Measurements from ENCODE around the gene RALGAPA2.

The RALGAPA2 gene

DNA sequence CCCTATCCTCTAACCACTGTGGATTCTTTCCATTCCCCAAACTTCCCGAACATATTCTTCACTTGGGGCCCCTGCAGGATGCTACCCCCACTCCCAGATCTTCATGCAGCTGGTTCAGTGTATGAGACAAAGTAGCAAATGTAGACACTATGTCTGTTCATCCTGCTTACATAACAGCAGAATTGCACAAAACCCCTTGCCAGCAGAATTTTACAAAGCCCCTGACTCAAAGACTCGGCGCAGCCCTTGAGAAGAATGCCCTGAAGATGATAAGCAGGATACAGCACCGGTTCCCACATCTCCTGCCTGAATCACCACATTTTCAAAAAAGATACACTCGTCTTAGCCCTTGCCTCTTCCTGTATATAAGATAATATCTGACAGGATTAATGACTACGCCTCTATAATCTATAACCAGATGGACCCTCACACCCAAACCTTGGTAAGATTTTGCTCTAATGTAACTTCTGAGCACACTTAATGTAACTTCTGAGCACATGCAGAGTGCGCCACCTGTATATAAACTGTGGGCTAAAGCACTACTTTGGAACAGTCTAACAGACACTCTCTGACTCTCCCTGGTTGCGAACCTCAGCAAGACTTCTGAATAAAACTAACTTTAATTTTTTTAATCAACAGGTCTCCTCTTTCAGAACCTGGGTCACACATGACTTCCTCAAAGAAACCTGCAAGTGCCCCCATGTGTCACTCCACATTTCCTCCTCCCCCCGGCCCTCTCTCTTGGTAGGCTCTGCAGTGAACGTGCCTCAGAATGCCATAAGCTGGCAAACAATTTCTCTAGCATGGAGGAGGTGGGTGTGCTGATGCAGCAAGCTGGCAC, 28.7 kb downstream of the RALGAPA2 start:
- Histone ChIP-seq H3K4me3 (ENCODE audit: low read depth, low read length) (no peak overlapping the region), H3K36me3 (ENCODE audit: control insufficient read depth, insufficient read depth, low read length) (no peaks in the 10 kb centered on the region), H3K27ac (ENCODE audit: low read depth, low read length) (no peak overlapping the region)

DNA sequence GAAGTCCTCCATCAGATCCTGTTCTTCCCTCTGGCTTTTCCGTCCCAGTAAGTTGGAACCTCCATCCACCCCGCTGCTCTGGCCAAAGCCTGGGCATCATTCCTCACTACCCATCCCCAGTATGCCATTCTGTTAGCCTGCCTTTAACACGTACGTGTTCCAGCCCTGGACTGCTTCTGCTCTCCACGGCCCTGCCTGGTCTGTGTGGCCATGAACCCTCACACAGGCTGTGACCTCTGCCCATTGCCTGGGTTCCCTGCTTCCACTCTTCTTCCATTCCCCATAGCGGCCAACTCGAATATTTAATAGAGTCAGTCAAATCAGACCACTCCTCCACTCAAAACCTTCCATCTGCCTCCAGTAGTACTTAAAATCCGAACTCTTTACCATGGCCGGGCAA, 29.4 kb downstream of the RALGAPA2 start:
- Histone ChIP-seq H3K27me3 (ENCODE audit: control insufficient read depth, insufficient read depth, low read length) (no peaks in the 10 kb centered on the region), H3K4me1 (ENCODE audit: control insufficient read depth, insufficient read depth, low read length) (peaks cover 9% of the 10 kb centered on the region; the same call in 1 of the 2 replicates), H3K9ac (ENCODE audit: low read length) (no peak overlapping the region), H3K4me3 (ENCODE audit: low read depth, low read length) (no peak overlapping the region), H3K27ac (ENCODE audit: low read depth, low read length) (no peak overlapping the region), H3K36me3 (ENCODE audit: control insufficient read depth, insufficient read depth, low read length) (no peaks in the 10 kb centered on the region), H3K9me3 (ENCODE audit: control insufficient read depth, insufficient read depth, low read depth, low read length) (no peaks in the 10 kb centered on the region)

More for the DNA sequence above, 28.7 kb downstream of the RALGAPA2 start:
- Histone ChIP-seq H3K4me1 (ENCODE audit: control insufficient read depth, insufficient read depth, low read length) (peaks cover 9% of the 10 kb centered on the region; the same call in 1 of the 2 replicates), H3K27me3 (ENCODE audit: control insufficient read depth, insufficient read depth, low read length) (no peaks in the 10 kb centered on the region), H3K9ac (ENCODE audit: low read length) (no peak overlapping the region), H3K9me3 (ENCODE audit: control insufficient read depth, insufficient read depth, low read depth, low read length) (no peaks in the 10 kb centered on the region)

DNA sequence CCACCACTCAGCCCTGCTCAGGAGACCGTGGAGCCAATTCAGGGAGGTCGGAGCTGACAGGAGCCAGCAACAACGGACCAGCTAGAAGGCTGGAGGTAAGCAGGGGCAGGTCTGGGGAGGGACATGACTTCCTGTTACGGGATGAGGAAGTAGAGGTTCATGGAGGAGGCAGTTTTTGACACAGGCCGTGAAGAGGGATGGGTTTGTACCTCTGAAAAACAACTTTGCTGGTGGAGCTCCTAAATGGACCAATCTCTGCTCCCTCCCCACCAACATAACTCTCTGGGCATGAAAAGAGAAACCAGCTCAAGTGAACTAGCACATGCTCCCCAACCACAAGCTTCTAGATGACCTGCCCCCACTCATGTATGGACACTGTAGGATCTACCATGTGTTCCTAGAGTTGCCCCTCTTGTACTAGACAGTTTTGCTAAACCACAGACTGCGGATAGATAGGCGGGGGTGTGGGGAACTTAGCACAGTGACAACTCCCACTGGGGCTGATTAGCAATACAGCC, 31.4 kb downstream of the RALGAPA2 start:
- H3K36me3 ChIP-seq (ENCODE audit: control insufficient read depth, insufficient read depth, low read length): no peaks in the 10 kb centered on the region
- no peaks in the 10 kb centered on the region for H3K27me3 ChIP-seq (ENCODE audit: control insufficient read depth, insufficient read depth, low read length)
- H3K4me1 ChIP-seq (ENCODE audit: control insufficient read depth, insufficient read depth, low read length): peaks cover 9% of the 10 kb centered on the region; the same call in 1 of the 2 replicates
- no peak overlapping the region for H3K9ac ChIP-seq (ENCODE audit: low read length)
- no peak overlapping the region for H3K4me3 ChIP-seq (ENCODE audit: low read depth, low read length)
- no peaks in the 10 kb centered on the region for H3K9me3 ChIP-seq (ENCODE audit: control insufficient read depth, insufficient read depth, low read depth, low read length)
- H3K27ac ChIP-seq (ENCODE audit: low read depth, low read length): no peak overlapping the region

DNA sequence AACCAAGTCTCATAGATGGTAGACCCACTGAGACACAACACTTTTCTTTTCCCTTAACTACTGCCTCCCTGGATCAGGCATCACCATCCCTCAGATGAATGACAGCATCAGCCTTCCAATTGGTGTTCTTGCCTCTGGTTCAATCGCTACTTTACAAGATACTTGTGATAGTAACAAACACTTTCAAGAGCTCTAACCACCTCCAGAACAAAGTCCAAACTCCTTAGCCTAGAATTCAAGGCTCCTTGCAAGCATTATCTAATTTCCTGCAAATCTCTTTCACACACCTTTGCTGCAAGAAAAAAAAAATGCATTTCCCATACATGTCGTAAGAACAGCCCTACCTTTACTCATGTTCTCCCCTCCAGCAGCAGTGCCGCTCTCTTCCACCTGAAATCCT, 33.1 kb downstream of the RALGAPA2 start:
- H3K27me3 ChIP-seq (ENCODE audit: control insufficient read depth, insufficient read depth, low read length): no peaks in the 10 kb centered on the region
- H3K4me3 ChIP-seq (ENCODE audit: low read depth, low read length): no peak overlapping the region
- H3K9ac ChIP-seq (ENCODE audit: low read length): no peak overlapping the region
- peaks cover 9% of the 10 kb centered on the region; the same call in 1 of the 2 replicates for H3K4me1 ChIP-seq (ENCODE audit: control insufficient read depth, insufficient read depth, low read length)
- no peak overlapping the region for H3K27ac ChIP-seq (ENCODE audit: low read depth, low read length)
- no peaks in the 10 kb centered on the region for H3K9me3 ChIP-seq (ENCODE audit: control insufficient read depth, insufficient read depth, low read depth, low read length)
- H3K36me3 ChIP-seq (ENCODE audit: control insufficient read depth, insufficient read depth, low read length): no peaks in the 10 kb centered on the region

DNA sequence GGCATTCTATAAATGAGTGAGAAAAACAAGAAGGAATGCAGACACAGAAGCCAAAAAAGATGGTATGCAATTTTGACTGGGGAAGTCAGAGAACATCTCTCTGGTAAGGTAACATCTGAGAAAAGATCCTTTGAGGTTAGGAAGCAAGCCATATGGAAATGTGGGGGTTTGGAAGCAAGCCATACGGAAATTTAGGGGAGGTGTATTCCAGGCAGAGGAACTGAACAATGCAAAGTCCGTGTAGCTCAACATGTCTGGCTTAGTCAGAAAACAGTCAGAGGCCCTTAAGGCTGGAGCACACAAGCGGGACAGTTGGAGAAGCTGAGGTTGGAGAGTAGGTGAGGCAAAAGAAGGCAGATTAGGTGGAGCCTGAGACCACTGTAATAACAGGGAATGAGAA, 35.3 kb downstream of the RALGAPA2 start:
- H3K9ac ChIP-seq (ENCODE audit: low read length): no peak overlapping the region
- H3K4me1 ChIP-seq (ENCODE audit: control insufficient read depth, insufficient read depth, low read length): peaks cover 9% of the 10 kb centered on the region; the same call in 1 of the 2 replicates
- no peak overlapping the region for H3K27ac ChIP-seq (ENCODE audit: low read depth, low read length)
- no peak overlapping the region for H3K4me3 ChIP-seq (ENCODE audit: low read depth, low read length)
- H3K36me3 ChIP-seq (ENCODE audit: control insufficient read depth, insufficient read depth, low read length): no peaks in the 10 kb centered on the region
- no peaks in the 10 kb centered on the region for H3K27me3 ChIP-seq (ENCODE audit: control insufficient read depth, insufficient read depth, low read length)
- H3K9me3 ChIP-seq (ENCODE audit: control insufficient read depth, insufficient read depth, low read depth, low read length): no peaks in the 10 kb centered on the region

- no peaks in the 10 kb centered on the region for H3K36me3 ChIP-seq (ENCODE audit: control insufficient read depth, insufficient read depth, low read length)
- H3K27me3 ChIP-seq (ENCODE audit: control insufficient read depth, insufficient read depth, low read length): no peaks in the 10 kb centered on the region
- H3K4me1 ChIP-seq (ENCODE audit: control insufficient read depth, insufficient read depth, low read length): peaks cover 19% of the 10 kb centered on the region
- H3K9ac ChIP-seq (ENCODE audit: low read length): no peak overlapping the region
- no peaks in the 10 kb centered on the region for H3K9me3 ChIP-seq (ENCODE audit: control insufficient read depth, insufficient read depth, low read depth, low read length)
- H3K27ac ChIP-seq (ENCODE audit: low read depth, low read length): no peak overlapping the region
- no peak overlapping the region for H3K4me3 ChIP-seq (ENCODE audit: low read depth, low read length)
Measured at GRCh38 chr20:20668639-20669038, 43.8 kb downstream of the RALGAPA2 start.

- no peak overlapping the region for H3K27ac ChIP-seq (ENCODE audit: low read depth, low read length)
- peaks cover 19% of the 10 kb centered on the region for H3K4me1 ChIP-seq (ENCODE audit: control insufficient read depth, insufficient read depth, low read length)
- no peak overlapping the region for H3K4me3 ChIP-seq (ENCODE audit: low read depth, low read length)
- no peak overlapping the region for H3K9ac ChIP-seq (ENCODE audit: low read length)
- no peaks in the 10 kb centered on the region for H3K9me3 ChIP-seq (ENCODE audit: control insufficient read depth, insufficient read depth, low read depth, low read length)
- H3K27me3 ChIP-seq (ENCODE audit: control insufficient read depth, insufficient read depth, low read length): no peaks in the 10 kb centered on the region
- no peaks in the 10 kb centered on the region for H3K36me3 ChIP-seq (ENCODE audit: control insufficient read depth, insufficient read depth, low read length)
Measured at GRCh38 chr20:20666359-20666758, 46.1 kb downstream of the RALGAPA2 start.

DNA sequence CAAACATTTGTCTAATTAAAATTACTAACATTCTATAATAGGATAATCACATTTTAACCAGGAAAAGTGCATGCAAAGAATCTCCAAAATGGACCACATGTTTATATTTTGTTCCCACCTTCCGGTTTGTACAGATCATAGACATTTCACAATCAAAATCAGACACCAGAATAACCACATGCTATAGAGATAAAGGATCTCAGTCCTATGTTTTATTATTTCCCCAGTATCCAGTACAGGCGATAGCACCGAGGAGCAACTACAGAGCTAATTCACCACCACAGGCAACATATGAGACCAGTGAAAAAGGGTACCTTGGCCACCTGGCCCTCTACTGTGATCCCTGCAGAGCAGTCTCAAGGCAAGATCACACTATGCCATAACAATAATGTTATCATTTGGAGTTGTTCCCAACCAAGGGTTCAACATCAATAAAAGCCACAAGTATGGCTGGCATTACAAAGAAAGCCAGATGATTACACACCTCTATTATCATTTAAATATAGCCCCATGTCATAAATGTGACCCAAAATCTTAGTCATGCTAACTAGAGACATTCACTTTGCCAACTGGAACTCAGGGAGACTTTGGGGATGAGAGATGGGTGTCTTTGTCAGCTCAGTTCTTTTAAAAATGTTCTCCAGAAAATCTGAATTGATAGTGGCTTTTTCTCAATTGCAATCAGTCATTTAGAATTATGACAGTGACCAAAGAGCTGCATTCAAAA, 46.7 kb downstream of the RALGAPA2 start:
- no peaks in the 10 kb centered on the region for H3K36me3 ChIP-seq (ENCODE audit: control insufficient read depth, insufficient read depth, low read length)
- H3K27me3 ChIP-seq (ENCODE audit: control insufficient read depth, insufficient read depth, low read length): no peaks in the 10 kb centered on the region
- no peak overlapping the region for H3K9ac ChIP-seq (ENCODE audit: low read length)

GRCh38 chr20:20664795-20665589, 47.5 kb downstream of the RALGAPA2 start:
- Histone ChIP-seq H3K9me3 (ENCODE audit: control insufficient read depth, insufficient read depth, low read depth, low read length) (no peaks in the 10 kb centered on the region), H3K4me1 (ENCODE audit: control insufficient read depth, insufficient read depth, low read length) (peaks cover 19% of the 10 kb centered on the region), H3K27ac (ENCODE audit: low read depth, low read length) (no peak overlapping the region), H3K9ac (ENCODE audit: low read length) (no peak overlapping the region), H3K27me3 (ENCODE audit: control insufficient read depth, insufficient read depth, low read length) (no peaks in the 10 kb centered on the region), H3K4me3 (ENCODE audit: low read depth, low read length) (no peak overlapping the region), H3K36me3 (ENCODE audit: control insufficient read depth, insufficient read depth, low read length) (no peaks in the 10 kb centered on the region)

More for the DNA sequence above, 46.7 kb downstream of the RALGAPA2 start:
- H3K27ac ChIP-seq (ENCODE audit: low read depth, low read length): no peak overlapping the region
- peaks cover 19% of the 10 kb centered on the region for H3K4me1 ChIP-seq (ENCODE audit: control insufficient read depth, insufficient read depth, low read length)
- H3K9me3 ChIP-seq (ENCODE audit: control insufficient read depth, insufficient read depth, low read depth, low read length): no peaks in the 10 kb centered on the region
- H3K4me3 ChIP-seq (ENCODE audit: low read depth, low read length): no peak overlapping the region

DNA sequence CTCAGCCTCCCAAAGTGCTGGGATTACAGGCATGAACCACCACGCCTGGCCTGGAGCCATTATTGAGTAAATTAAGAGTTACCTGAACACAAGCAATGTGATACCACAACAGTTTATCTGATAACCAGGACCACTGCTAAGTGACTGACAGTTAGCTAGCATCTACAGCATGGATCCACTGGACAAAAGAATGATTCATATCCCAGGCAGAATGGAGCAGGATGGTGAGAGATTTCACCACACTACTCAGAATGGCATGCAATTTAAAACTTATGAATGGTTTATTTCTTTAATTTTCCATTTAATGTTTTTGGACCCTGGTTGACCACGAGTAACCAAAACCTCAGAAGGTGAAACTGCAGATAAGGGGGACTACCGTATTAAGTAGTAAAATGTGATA, 48.6 kb downstream of the RALGAPA2 start:
- no peaks in the 10 kb centered on the region for H3K27me3 ChIP-seq (ENCODE audit: control insufficient read depth, insufficient read depth, low read length)
- no peaks in the 10 kb centered on the region for H3K36me3 ChIP-seq (ENCODE audit: control insufficient read depth, insufficient read depth, low read length)
- H3K9me3 ChIP-seq (ENCODE audit: control insufficient read depth, insufficient read depth, low read depth, low read length): no peaks in the 10 kb centered on the region
- H3K27ac ChIP-seq (ENCODE audit: low read depth, low read length): no peak overlapping the region
- peaks cover 19% of the 10 kb centered on the region for H3K4me1 ChIP-seq (ENCODE audit: control insufficient read depth, insufficient read depth, low read length)
- no peak overlapping the region for H3K9ac ChIP-seq (ENCODE audit: low read length)
- no peak overlapping the region for H3K4me3 ChIP-seq (ENCODE audit: low read depth, low read length)
